GM13976 (cell line): ENCODE measurements around the gene ELOB.

Source experiments
- DNase-seq: peaks from one replicate; pipeline ENCODE4 v3.0.0; 2012; ENCODE audit warnings: low spot score
- CTCF ChIP-seq: IDR thresholded peaks from 2 replicates; pipeline ENCODE4 v1.5.1; 2012; ENCODE audit warnings: borderline replicate concordance, mild to moderate bottlenecking; ENCODE audit not compliant: insufficient read depth; ENCODE audit errors: extremely low read depth, missing control alignments, control extremely low read depth
- in situ Hi-C: fragments of 300-500 bp; cut with MboI; formaldehyde crosslinking; loops from one replicate; pipeline ENCODE4 v1.12.0; 2022; ENCODE audit warnings: low sequenced_read_pairs, mixed read lengths, inconsistent platforms; ENCODE audit not compliant: unreplicated experiment

ELOB gene

DNA sequence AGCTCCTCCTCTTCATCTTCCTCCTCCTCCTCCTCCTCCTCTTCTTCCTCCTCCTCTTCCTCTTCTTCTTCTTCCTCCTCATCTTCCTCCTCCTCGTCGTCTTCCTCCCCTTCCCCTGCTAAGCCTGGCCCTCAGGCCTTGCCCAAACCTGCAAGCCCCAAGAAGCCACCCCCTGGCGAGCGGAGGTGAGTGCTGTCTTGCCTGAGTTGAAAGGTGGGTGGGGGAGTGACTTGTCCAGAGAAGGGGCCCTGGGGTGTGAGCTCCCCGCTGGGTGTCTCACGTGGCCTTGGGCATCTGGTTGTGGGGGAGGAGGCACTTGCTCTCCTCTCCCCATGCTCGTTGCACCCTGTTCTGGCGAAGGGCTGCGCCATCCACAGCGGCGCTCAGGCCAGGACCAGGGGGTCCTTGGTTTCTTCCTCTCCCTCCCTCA, 8.0 kb downstream of the ELOB start:
- DNase-seq: no peak
- in situ Hi-C loops: no loop called here
- no peak for TF ChIP-seq CTCF

DNA sequence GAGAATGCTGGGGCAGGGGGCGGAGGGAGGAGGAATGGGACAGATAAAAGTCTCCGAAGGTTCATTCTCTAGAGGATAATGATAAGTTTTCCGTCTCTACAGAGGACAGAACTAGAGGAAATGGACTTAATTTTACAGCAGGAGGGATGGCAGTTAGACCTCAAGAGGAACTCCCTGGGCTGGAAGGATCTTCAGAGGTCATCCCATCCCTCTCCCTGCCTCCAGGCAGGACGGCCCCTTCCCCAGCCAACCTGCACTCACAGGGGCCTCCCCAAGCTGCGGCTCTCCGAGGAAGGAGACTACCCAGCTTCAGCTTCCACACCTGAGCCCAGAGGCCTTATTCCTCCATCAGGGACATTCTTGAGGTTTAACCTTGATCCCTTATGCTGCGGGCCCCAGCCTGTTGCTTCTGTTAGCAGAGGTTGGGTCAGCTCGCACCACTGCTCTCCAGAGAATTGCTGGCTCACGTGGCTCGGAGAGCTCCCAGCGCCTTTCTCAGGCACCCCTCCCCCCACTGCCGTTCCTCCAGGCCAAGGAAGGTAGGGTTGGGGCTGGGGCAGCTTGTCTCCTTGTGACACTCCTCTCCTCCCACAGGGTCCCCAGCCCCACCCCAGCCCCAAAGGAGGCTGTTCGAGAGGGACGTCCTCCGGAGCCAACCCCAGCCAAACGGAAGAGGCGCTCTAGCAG, 8.5 kb downstream of the ELOB start:
- no peak for DNase-seq
- TF ChIP-seq CTCF: no peak
- in situ Hi-C loops: no loop called here

GRCh38 chr16:2767891-2768290, 9.2 kb downstream of the ELOB start:
- in situ Hi-C loops: no loop called here
- DNase-seq: no peak
- TF ChIP-seq CTCF: no peak

- TF ChIP-seq CTCF: no peak
- in situ Hi-C loops: no loop called here
- DNase-seq: no peak
These were observed 9.8 kb downstream of the ELOB start for GRCh38 chr16:2767140-2767731.

- in situ Hi-C loops: no loop called here
- no peak for DNase-seq
- no peak for TF ChIP-seq CTCF
These were observed 10.5 kb downstream of the ELOB start for GRCh38 chr16:2766430-2767139.

DNA sequence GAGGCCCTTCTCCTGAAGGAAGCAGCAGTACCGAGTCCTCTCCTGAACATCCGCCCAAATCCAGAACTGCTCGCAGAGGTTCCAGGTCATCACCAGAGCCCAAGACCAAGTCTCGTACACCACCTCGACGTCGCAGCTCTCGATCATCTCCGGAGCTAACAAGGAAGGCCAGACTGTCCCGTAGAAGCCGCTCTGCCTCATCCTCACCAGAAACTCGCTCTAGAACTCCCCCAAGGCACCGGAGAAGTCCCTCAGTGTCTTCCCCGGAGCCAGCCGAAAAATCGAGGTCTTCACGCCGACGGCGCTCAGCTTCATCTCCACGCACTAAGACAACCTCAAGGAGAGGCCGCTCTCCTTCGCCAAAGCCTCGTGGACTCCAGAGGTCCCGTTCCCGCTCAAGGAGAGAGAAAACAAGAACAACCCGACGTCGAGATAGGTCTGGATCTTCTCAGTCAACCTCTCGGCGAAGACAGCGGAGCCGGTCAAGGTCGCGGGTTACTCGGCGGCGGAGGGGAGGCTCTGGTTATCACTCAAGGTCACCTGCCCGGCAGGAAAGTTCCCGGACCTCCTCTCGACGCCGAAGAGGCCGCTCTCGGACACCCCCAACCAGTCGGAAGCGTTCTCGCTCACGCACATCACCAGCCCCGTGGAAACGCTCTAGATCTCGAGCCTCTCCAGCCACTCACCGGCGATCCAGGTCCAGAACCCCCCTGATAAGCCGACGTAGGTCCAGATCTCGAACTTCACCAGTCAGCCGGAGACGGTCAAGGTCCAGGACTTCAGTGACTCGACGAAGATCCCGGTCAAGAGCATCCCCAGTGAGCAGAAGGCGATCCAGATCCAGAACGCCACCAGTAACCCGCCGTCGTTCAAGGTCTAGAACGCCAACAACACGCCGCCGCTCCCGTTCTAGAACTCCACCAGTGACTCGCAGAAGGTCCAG, 11.3 kb downstream of the ELOB start:
- DNase-seq: no peak
- in situ Hi-C loops: no loop called here
- no peak for TF ChIP-seq CTCF
